Adrenal gland (tissue), 5 donors: ENCODE data around the gene YIF1B.

Experiments
- CTCF ChIP-seq, 6 experiments: fragments of 450-650 bp in 4 of 6; fragments of 200-600 bp in 2 of 6; sonication (generic) in 1 of 6; IDR thresholded peaks; 1 replicate in 5 of 6; 2 replicates in 1 of 6; pipeline versions ENCODE4 v1.5.1 to v1.8.0; 2016 to 2021; ENCODE audit warnings: antibody characterized with exemption in 6 of 6, mild to moderate bottlenecking in 2 of 6, moderate library complexity in 1 of 6
- POLR2A ChIP-seq, 2 donors: fragments of 450-650 bp; IDR thresholded peaks; one replicate each; pipeline ENCODE4 v1.6.1; 2017; ENCODE audit warnings: antibody characterized with exemption in 2 of 2, mild to moderate bottlenecking in 2 of 2, moderate library complexity in 1 of 2
- donor health status: DM: no; HTN: no; CAD: no.

GRCh38 chr19:38270587-38271167 is 45.1 kb downstream of the YIF1B start:
- TF ChIP-seq POLR2A (IDR thresholded peaks at IDR 0.05) = no peak
- TF ChIP-seq CTCF (IDR thresholded peaks at IDR 0.05) = no peak
